SK-N-SH (cell line): ENCODE data around the gene VEGFD.
"Not testable (repeated sequence)": the region's sequence is repeated elsewhere in the genome, so short reads cannot be mapped to it uniquely, and the experiment has no call there.

Experiments
- CHD2 ChIP-seq: fragments of 150-350 bp; IDR thresholded peaks from 2 replicates; pipeline ENCODE4 v1.6.1; 2018; ENCODE audit warnings: low read length; ENCODE audit not compliant: partially characterized antibody
- CTCF ChIP-seq: fragments of 200-600 bp; sonication (generic); IDR thresholded peaks from 2 replicates; pipeline ENCODE4 v1.6.1; 2017; ENCODE audit warnings: antibody characterized with exemption, mild to moderate bottlenecking, moderate library complexity
- ELF1 ChIP-seq: IDR thresholded peaks from 2 replicates; pipeline ENCODE4 v1.4.0; 2012
- EP300 ChIP-seq, 2 experiments: IDR thresholded peaks; 2 replicates each; pipeline versions ENCODE4 v1.4.0 to v1.6.1; 2012; ENCODE audit warnings: borderline replicate concordance in 1 of 2, low read depth in 1 of 2, low read length in 1 of 2
- EZH2phosphoT487 ChIP-seq: fragments of 200-600 bp; sonication (generic); IDR thresholded peaks from 2 replicates; pipeline ENCODE4 v1.6.1; 2017; ENCODE audit warnings: low read depth, mixed run types, mild to moderate bottlenecking, antibody characterized with exemption, moderate library complexity, borderline replicate concordance
- GABPA ChIP-seq: IDR thresholded peaks from 2 replicates; pipeline ENCODE4 v1.4.0; 2012; ENCODE audit warnings: low read depth, mild to moderate bottlenecking
- MAX ChIP-seq: IDR thresholded peaks from 2 replicates; pipeline ENCODE4 v1.4.0; 2012; ENCODE audit warnings: low read depth
- MXI1 ChIP-seq: IDR thresholded peaks from 2 replicates; pipeline ENCODE4 v1.6.1; 2012; ENCODE audit warnings: mild to moderate bottlenecking, low read depth, low read length, improper control_type of control experiment
- NRF1 ChIP-seq: IDR thresholded peaks from 2 replicates; pipeline ENCODE4 v1.6.1; 2012; ENCODE audit warnings: low read depth, mild to moderate bottlenecking, low read length
- POLR2AphosphoS5 ChIP-seq: IDR thresholded peaks from 2 replicates; pipeline ENCODE4 v1.6.1; 2012; ENCODE audit warnings: low read depth, low read length
- RAD21 ChIP-seq: IDR thresholded peaks from 2 replicates; pipeline ENCODE4 v1.6.1; 2012; ENCODE audit warnings: mild to moderate bottlenecking, low read length
- TCF12 ChIP-seq: IDR thresholded peaks from 2 replicates; pipeline ENCODE4 v1.4.0; 2012
- TEAD4 ChIP-seq: IDR thresholded peaks from 2 replicates; pipeline ENCODE4 v1.4.0; 2012; ENCODE audit warnings: mild to moderate bottlenecking, borderline replicate concordance; ENCODE audit not compliant: insufficient read depth
- YY1 ChIP-seq: IDR thresholded peaks from 2 replicates; pipeline ENCODE4 v1.4.0; 2012; ENCODE audit warnings: low read depth, mild to moderate bottlenecking

DNA sequence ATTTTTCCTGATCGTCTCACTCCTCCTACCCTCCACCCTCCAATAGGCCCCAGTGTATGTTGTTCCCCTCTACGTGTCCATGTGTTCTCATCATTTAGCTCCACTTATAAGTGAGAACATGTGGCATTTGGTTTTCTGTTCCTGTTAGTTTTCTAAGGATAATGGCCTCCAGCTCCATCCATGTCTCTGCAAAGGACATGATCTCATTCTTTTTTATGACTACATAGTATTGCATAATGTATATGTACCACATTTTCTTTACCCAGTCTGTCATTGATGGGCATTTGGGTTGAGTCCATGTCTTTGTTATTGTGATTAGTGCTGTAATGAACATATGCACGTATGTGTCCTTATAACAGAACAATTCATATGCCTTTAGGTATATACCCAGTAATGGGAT is 78.3 kb downstream of the VEGFD start:
- TF ChIP-seq CTCF; RAD21; POLR2AphosphoS5; NRF1; GABPA; ELF1; EP300 (IDR thresholded peaks at IDR 0.05; ENCODE audit: borderline replicate concordance in 1 of 2, low read depth in 1 of 2, low read length in 1 of 2); MXI1; TCF12; CHD2; YY1; MAX; EZH2phosphoT487; TEAD4: not testable (repeated sequence)
